Psoas muscle (tissue), 8 donors: ENCODE measurements around the gene TGFBR2. TPM values are rescaled to one million over a fixed set of nuclear protein-coding genes. Genes with fewer than 3 reads are reported as not detected.

ENCODE experiments used
- ATAC-seq, 4 donors: fragments of 200-7000 bp; cut with Tn5 transposase; one replicate each; pipeline ENCODE4 v1.9.1; 2020; ENCODE audit warnings: moderate library complexity in 3 of 4, mild to moderate bottlenecking in 2 of 4
- DNase-seq, 2 donors: peaks; one replicate each; pipeline ENCODE4 v3.0.0-alpha.2; 2020
- H3K27ac ChIP-seq: fragments of 200-600 bp; one replicate; pipeline ENCODE4 v1.8.0; 2022
- H3K27me3 ChIP-seq, 3 donors: fragments of 200-600 bp in 1 of 3; one replicate each; pipeline versions ENCODE4 v1.6.1 to v1.8.0; 2013 to 2022; ENCODE audit warnings: low read length in 2 of 3, mild to moderate bottlenecking in 2 of 3, moderate library complexity in 1 of 3; ENCODE audit not compliant: insufficient read depth in 3 of 3
- H3K36me3 ChIP-seq, 2 donors: fragments of 200-600 bp in 1 of 2; one replicate each; pipeline versions ENCODE4 v1.6.1 to v1.8.0; 2013 to 2022; ENCODE audit warnings: low read depth in 1 of 2, mild to moderate bottlenecking in 1 of 2, moderate library complexity in 1 of 2; ENCODE audit not compliant: insufficient read depth in 1 of 2
- H3K4me1 ChIP-seq: fragments of 200-600 bp; one replicate; pipeline ENCODE4 v1.8.0; 2022
- H3K4me3 ChIP-seq: fragments of 200-600 bp; one replicate; pipeline ENCODE4 v1.8.0; 2022; ENCODE audit warnings: mild to moderate bottlenecking
- H3K9me3 ChIP-seq: fragments of 200-600 bp; one replicate; pipeline ENCODE4 v1.8.0; 2022
- CTCF ChIP-seq: fragments of 200-600 bp; IDR thresholded peaks from one replicate; pipeline ENCODE4 v1.8.0; 2022; ENCODE audit warnings: antibody characterized with exemption
- WGBS, 3 donors: extraction: QIAGEN DNeasy Blood & Tissue Kit; methylation state at CpG; one replicate each; pipeline versions ENCODE4 v1.1.6 to v1.1.7; 2013; 5-methylcytosine and 5-hydroxymethylcytosine counted together
- intact Hi-C, 2 donors: fragments of 100-400 bp; cut with DNase I; formaldehyde crosslinking; loops; one replicate each; pipeline versions ENCODE4 v1.11.0 to v1.14.2; 2022
- polyA plus RNA-seq, 3 donors: library from polyadenylated mRNA; stranded (reverse); fragments of 200-250 nt; gene quantifications; one replicate each; pipeline ENCODE4 v1.2.3, GENCODE V29; 2013
- total RNA-seq, 4 donors: library from RNA; stranded (reverse); fragmentation: NEBNext Ultra II Directional in 2 of 4; extraction: Animal tissue kit (Norgen Biotek cat#: 25700) in 2 of 4; gene quantifications; one replicate each; pipeline versions ENCODE4 v1.2.1 to v1.2.4, GENCODE V29; 2021 to 2023
- donor health status: healthy with polysubstance abuse.
- donor health status: DM: no; HTN: no; CAD: no; lungs with moderate emphysema.
- donor health status: Bipolar disorder and iron deficiency.
- donor health status: healthy.
- donor health status: DM: yes; HTN: yes; CAD: no.
- donor health status: DM: no; HTN: no; CAD: no.
- donor health status: DM: no; HTN: no; CAD: no.
- donor health status: DM: yes; HTN: yes; CAD: no.

The TGFBR2 gene
- total and polyA plus RNA-seq, 7 donors: 19.7 to 58.8 (median 42.6) TPM

- ATAC-seq: peak in 2 of 4 donors; percentile 41 to 42
- WGBS, 3 donors: 80 to 87% (median 86%) methylated on average over 4 of the region's 4 CpGs
- no peaks in the 10 kb centered on the region for H3K27me3 ChIP-seq
- intact Hi-C loops: no loop called here
- H3K4me1 ChIP-seq: no peaks in the 10 kb centered on the region
- peaks cover 9 to 56% of the 10 kb centered on the region in 2 donors for H3K36me3 ChIP-seq
- no peaks in the 10 kb centered on the region for H3K9me3 ChIP-seq
- peak; percentile 49 to 67 for DNase-seq
- no peak overlapping the region for H3K4me3 ChIP-seq
- no peak for TF ChIP-seq CTCF
- H3K27ac ChIP-seq: no peak overlapping the region
Observed at GRCh38 chr3:30672959-30673358, 66.6 kb downstream of the TGFBR2 start.

GRCh38 chr3:30673425-30674341 lies 67.3 kb downstream of the TGFBR2 start:
- Histone ChIP-seq H3K27ac (no peak overlapping the region), H3K9me3 (no peaks in the 10 kb centered on the region), H3K4me3 (no peak overlapping the region), H3K4me1 (no peaks in the 10 kb centered on the region), H3K36me3 (peaks cover 9 to 62% of the 10 kb centered on the region in 2 donors), H3K27me3 (no peaks in the 10 kb centered on the region)
- no peak for TF ChIP-seq CTCF
- ATAC-seq: no peak
- WGBS, 3 donors: 88 to 92% (median 89%) methylated on average over 6 of the region's 6 CpGs
- DNase-seq: no peak
- intact Hi-C loops: no loop called here

GRCh38 chr3:30675006-30675405 lies 68.6 kb downstream of the TGFBR2 start:
- no peak for DNase-seq
- TF ChIP-seq CTCF: no peak
- H3K9me3 ChIP-seq: no peaks in the 10 kb centered on the region
- ATAC-seq: no peak
- intact Hi-C loops: no loop called here
- WGBS, 3 donors: 98 to 100% (median 98%) methylated on average over 2 of the region's 2 CpGs
- H3K27ac ChIP-seq: no peak overlapping the region
- H3K27me3 ChIP-seq: no peaks in the 10 kb centered on the region
- peaks cover 7% of the 10 kb centered on the region for H3K4me1 ChIP-seq
- peaks cover 11 to 73% of the 10 kb centered on the region in 2 donors for H3K36me3 ChIP-seq
- H3K4me3 ChIP-seq: no peak overlapping the region

- Histone ChIP-seq H3K9me3 (no peaks in the 10 kb centered on the region), H3K36me3 (peaks cover 13 to 73% of the 10 kb centered on the region in 2 donors), H3K27ac (no peak overlapping the region), H3K4me1 (peaks cover 10% of the 10 kb centered on the region), H3K4me3 (no peak overlapping the region), H3K27me3 (no peaks in the 10 kb centered on the region)
- DNase-seq: no peak
- WGBS, 3 donors: 86 to 88% (median 88%) methylated on average over 5 of the region's 5 CpGs
- no peak for TF ChIP-seq CTCF
- ATAC-seq: no peak
- intact Hi-C loops: loop anchor here in 1 of 2 donors (2.0 kb wide), 1 partner anchor 17 kb away; no protein-coding TSS in a partner anchor
Observed at GRCh38 chr3:30675774-30676173, 69.4 kb downstream of the TGFBR2 start.
